GM18861 (cell line): Measurements from ENCODE around the gene CASZ1.

Source experiments
- ATAC-seq: cut with Tn5 transposase; IDR thresholded peaks from one replicate; pipeline ENCODE4 v1.9.1; 2021; ENCODE audit not compliant: unreplicated experiment

CASZ1 gene

DNA sequence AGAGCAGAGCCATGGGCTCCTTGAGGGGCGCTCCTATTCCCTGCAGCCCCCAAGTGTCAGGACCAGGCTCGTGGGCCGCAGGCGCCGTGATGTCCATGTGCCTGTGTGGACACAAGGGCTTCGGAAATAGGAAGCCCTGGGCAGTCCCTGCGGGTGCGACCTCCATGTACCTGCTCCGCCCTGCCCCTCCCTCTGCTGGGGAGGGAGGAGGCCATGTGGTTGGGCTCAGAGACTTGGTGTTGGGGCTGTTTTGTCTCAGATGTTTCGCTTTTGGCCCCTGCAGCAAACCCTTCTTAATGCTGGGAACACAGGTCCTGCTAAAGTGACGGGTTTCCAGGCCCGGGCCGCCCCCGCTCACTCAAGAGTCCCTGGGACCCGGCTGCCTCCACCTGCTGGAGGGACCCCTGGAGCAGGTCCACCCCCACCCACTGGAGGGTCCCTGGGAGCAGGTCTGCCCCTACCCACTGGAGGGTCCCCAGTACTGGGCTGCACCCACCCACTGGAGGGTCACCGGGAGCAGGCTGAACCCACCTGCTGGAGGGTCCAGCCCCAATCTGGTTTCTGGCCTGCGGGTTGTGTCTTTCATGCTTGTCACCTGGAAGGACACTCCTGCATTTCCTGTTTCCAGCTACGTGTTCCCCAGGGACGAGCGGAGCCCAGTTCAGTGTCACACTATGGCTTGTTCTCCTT lies 165.2 kb downstream of the CASZ1 start:
- no peak for ATAC-seq

- no peak for ATAC-seq
These were observed 165.8 kb downstream of the CASZ1 start for GRCh38 chr1:10630661-10631120.

GRCh38 chr1:10629816-10630571 lies 166.5 kb downstream of the CASZ1 start:
- ATAC-seq: no peak

DNA sequence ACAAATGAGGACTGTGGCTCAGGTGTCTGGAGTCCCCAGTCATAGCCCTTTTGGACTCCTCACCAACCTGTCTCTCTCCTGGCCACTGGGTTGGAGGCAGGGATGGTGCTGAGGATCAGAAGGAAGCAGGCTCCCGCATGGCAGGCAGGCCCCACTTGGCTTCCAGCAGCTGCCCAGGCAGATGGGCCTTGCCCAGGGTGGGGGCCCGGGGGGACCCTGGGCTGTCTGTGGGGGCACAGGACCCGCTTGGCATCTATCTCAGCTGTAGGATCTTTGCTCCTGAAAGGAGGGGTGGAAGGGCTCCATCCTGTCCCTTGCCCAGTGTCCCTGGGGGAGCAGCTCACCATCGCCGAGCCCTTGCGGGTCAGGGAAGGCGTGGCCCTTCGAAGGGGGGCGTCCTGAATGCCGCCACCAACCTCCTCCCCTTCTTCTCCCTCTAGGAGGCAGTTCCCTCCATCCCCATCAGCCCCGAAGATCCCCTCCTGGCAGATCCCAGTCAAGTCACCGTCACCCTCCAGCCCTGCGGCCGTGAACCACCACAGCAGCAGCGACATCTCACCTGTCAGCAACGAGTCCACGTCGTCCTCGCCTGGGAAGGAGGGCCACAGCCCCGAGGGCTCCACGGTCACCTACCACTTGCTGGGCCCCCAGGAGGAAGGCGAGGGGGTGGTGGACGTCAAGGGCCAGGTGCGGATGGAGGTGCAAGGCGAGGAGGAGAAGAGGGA lies 167.2 kb downstream of the CASZ1 start:
- no peak for ATAC-seq

DNA sequence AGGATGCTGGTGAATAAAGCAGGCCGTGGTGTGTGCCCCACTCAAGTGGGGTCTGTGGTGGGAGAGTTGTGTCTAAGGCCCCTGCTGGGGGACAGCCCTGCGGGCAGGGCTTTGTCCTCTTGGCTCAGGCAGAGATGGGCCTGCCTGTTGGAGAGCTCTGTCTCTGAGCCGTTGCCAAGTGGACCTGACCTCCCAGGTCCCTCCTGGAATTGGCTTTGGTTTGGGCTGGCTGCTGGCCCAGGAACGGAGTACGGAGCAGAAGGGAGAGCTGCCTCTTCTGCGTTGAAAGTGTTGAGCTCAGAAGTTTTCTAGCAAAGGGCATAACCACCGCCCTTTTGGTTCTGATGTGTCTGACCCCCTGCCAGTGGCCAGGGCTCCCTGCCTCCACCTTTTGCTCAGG lies 167.8 kb downstream of the CASZ1 start:
- no peak for ATAC-seq

DNA sequence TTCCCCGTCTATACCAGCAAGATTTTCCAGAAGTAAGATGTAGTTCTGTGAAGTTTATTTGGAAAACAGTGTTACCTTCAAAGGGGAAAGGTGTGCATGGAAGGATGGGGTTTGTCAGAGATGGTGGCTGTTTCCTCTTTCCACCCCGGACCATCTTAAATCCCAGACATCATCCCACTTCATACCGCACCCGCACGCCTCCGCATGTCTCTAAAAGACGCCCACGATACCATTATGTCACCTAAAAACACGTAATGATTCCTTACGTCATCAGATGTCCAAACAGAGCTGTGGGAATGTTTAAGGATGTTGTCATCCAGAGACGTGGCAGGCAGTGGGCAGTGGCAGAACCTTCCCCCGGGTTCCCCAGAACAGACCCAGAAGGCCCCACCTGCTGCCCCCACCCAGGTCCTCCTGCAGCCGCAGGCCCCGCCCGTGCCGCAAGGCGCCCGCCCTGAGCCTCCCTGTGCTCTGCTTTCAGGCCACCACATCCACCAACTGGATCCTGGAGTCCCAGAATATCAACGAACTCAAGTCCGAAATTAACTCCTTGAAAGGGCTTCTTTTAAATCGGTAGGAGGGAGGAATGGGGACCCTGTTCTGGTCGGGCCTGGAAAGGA lies 169.5 kb downstream of the CASZ1 start:
- no peak for ATAC-seq

DNA sequence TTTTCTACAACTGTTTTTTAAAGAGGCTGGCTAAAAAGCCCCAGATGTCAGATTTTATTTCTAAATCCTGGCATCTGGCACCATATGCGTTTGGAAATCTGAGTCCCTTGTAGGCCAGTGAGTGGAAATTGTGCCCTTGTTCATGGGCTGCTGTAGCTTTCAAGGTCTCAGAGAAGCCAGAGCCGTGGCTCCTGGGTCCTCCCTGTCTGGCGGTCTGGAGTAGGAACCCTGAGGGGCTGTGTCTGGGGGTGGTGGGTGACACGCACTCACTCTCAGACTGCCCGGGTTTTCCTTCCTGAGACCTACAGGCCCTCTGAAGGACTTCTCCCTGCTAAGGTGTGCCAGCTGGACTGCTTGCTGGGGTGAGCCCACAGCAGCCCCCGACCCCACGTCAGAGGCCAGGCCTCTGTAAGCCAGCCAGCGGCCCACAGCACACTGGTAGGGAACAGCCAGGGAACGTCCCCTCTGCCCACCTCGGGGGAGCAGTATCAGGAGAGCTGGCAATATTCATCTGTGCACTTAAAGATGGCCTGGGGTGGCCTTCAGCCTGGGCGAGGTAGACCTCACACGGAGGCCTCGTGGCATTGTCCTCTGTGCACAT lies 170.2 kb downstream of the CASZ1 start:
- ATAC-seq: no peak

- ATAC-seq: no peak
These were observed 170.9 kb downstream of the CASZ1 start for GRCh38 chr1:10625554-10625953.

DNA sequence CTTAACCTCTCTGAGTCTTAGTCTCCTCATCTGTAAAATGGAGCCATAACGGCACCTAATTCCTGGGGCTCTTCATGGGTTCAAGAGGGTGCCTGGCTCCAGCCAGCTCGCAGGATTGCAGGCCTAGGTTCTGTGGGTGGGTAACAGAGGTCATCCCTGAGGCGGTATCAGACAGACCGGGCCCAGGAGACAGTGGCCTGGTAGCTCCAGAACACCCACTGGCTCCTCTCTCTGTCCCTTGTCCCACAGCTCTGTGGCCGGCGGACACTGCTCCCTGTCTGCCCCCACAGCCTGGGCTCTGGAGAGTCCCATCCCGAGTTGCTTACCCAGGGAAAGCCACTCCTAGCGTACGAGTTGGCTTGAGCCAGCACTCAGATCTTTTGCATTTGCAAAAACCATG lies 171.4 kb downstream of the CASZ1 start:
- no peak for ATAC-seq

DNA sequence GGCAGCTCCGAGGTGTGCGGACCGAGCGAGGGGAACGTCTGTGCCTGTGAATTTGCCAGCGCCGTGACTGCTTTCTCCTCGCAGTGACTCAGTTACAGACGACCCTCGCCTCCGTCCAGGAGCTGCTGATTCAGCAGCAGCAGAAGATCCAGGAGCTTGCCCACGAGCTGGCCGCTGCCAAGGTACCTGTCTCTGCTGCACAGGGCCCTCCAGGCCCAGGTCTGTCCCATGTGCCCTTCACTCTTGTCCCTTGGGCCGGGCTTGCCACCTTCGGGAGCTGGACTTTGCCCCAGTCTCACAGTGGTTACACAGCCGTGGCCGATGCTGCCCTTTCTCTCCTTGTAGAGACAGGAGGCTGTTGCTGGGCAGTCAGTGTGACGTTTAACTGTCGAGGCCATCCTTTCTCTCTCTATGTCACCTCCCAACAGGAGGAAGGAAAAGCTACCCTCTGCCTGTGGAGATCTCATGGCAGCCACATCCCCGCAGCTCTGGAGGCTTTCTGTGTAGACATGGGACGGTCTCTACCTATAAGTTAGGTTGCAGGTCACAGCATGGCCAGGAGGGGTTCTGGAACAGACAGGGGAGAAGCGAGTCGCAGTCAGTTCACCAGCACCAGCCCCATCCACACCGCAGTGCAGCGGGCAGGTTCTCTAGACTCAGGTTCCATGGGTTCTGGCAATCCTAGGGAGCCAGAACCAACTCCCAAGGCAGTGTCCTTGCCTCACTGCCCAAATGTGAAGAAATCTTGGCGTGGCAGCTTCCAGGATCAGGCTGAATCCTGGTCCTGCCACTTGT lies 172.0 kb downstream of the CASZ1 start:
- ATAC-seq: no peak

GRCh38 chr1:10623686-10624145 lies 172.7 kb downstream of the CASZ1 start:
- no peak for ATAC-seq

DNA sequence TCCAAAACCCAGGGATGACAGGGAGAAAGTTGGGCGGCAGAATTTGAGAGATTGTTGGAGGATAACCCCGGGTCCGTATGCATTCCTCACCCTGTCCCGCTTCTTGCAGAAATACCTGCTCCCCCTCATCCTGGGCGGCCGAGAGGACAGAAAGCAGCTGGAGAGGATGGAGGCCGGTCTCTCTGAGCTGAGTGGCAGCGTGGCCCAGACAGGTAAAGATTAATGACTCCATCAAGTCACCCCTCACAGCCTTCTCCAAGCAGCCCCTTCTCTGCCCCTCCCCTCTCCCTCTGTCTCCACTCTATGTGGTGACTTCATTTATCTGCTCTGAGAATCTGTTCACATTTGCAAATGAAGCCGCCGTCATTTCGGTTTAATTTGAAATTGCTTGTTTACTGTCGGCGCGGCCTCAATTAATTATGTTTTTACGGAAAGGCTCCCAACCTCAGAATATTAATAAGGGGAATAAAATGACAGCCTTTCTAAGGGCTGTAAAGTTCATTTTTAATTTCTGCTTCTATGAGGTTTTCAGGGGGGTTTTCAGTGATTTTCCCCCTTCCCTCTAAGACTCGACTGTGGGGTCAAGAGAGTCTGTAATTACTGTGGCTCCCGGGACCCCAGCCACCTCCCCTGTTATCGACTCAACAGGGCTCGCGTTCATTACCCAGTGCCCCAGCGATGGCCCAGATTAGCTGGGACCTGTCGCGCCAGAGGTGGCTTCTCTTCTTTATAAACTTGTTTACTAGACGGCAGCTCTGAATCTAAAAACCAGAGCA lies 173.3 kb downstream of the CASZ1 start:
- no peak for ATAC-seq

DNA sequence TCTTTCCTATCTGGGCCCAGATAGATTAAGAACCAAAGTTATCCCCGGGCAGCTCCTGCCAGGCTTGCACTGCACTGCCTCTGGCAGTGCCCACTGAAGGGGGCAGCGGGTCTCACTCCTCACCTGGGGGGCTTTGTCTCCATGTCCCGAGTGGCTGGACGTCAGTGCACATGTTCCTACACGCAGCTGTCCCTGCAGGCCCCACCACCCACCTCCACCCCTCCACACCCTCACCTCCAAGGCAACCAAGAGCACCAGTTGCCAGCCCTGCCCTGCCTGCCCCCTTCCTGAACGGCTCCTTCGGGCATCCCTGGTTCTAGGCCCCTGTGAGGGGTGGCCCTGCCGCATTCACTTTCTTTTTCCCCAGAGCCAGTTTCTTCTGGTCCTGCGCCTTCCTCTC lies 174.5 kb downstream of the CASZ1 start:
- ATAC-seq: no peak

DNA sequence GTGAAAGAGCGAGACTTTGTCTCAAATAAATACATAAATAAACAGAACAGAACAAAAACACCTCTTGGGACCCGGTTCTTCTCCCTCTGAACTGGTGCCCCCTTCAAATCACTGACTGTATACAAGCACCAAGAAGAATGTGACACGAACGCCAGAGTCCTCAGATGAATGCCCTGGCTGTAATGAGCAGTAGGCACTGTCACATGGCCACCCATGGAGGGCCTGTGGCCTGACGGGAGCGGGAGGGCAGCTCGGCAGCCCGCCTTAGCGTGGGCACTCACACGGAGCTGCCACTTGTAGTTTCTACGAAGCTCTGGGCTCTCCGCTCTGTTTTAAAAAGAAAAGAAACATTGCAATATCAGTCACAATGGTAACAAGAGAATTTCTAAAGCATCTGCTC lies 175.7 kb downstream of the CASZ1 start:
- ATAC-seq: no peak

DNA sequence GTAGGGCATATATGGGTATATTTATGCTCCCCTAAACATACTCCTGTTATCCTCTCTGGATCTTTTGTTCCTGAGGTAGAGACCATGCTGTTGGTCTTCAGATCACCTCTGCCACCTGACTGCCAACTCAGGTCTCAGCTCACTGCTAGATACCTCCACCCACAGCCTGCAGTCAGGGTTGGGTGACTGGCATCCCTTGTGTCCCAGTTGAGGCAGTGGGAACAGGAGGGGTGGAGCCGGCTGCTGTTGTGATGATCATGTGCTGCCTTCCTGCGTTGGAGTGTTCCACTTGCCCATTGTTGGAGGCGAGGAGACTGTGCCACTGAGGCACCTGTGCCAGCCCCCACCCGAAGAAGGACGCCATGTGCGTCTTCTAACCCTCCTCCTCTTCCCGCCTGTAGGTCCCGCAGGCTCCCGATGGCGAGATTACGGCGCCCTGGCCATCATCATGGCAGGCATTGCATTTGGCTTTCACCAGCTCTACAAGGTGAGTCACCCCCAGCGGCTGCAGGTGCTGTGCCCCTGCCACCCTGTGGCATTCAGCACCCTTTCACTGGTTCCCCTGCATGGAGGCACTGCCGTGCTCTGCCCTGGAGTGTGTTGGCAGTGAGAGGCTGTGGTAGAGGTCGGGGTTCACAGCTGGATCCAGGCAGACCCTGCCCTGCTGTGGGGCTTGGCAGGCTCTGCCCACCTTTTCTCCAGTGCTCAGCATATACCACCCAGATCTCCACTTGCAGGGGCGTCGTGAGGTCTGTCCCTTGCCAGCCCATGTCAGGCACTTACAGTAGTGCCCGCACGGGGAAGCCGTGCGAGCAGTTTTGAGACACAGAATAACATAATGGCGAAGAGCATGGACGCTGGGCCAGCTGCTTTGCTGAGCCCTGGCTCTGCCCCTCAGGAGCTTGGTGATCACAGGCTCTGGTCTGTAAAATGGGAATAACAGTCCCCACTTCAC lies 178.2 kb downstream of the CASZ1 start:
- ATAC-seq: no peak

GRCh38 chr1:10617318-10617717 lies 179.1 kb downstream of the CASZ1 start:
- ATAC-seq: no peak

DNA sequence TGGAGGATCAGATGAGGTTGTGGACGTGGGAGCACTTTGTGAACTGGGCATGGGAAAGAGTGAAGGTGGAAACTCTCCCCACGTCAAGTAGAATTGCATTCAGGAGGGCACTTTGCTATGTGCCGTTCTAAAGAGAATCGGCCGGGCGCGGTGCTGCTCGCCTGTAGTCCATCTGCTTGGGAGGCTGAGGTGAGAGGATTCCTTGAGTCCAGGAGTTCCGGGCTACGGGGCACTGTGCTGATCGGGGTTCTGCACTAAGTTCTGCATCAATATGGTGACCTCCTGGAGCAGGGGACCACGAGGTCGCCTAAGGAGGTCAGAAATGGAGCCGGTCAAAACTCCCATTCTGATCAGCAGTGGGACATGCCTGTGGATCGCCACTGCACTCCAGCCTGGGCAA lies 179.8 kb downstream of the CASZ1 start:
- ATAC-seq: no peak

- no peak for ATAC-seq
These were observed 180.3 kb downstream of the CASZ1 start for GRCh38 chr1:10615932-10616671.
